ENCODE data around the gene CTCFL.

CTCFL gene

DNA sequence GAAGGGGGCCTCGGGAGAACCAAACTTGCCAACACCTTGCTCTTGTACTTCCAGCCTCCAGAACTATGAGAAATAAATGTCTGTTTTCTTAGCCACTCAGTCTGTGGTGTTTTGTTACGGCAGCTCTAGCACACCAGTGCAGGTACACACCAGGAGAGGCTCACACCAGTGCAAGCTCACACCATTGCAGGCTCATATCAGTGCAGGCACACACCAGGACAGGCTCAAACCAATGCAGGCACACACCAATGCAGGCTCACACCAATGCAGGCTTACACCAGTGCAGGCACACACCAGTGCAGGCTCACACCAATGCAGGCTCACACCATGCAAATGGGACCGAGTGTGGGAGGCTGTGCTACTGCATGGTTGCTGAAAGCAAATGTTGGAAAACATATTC, 4.9 kb upstream of the CTCFL start:
- H3K9me3 ChIP-seq (replicated peaks in 1 of 2; ENCODE audit: control insufficient read depth in 2 of 2, insufficient read depth in 1 of 2, low read depth in 1 of 2, low read length in 2 of 2): peaks cover 0 to 3% of the 10 kb centered on the region in 2 donors
- no peaks in the 10 kb centered on the region for H3K79me1 ChIP-seq (ENCODE audit: low read depth, low read length)
- no peak overlapping the region for H3K14ac ChIP-seq (ENCODE audit: low read length)
- no peak overlapping the region for H4K8ac ChIP-seq (ENCODE audit: low read depth, low read length)
- H3K23ac ChIP-seq (ENCODE audit: low read depth, low read length, poor library complexity): peak overlapping the region; percentile 32
- H3K27ac ChIP-seq (replicated peaks; ENCODE audit: low read length): no peak overlapping the region
- H2BK120ac ChIP-seq (ENCODE audit: low read depth, low read length): no peak overlapping the region
- peaks cover 0 to 11% (median 0%) of the 10 kb centered on the region in 3 experiments for H3K27me3 ChIP-seq (ENCODE audit: control insufficient read depth in 3 of 3, insufficient read depth in 3 of 3, low read depth in 1 of 3, low read length in 3 of 3)
- no peak for DNase-seq (ENCODE audit: low spot score)
- no peak overlapping the region for H3K4ac ChIP-seq (ENCODE audit: low read length)
- no peak overlapping the region for H2BK15ac ChIP-seq (ENCODE audit: low read length)
- no peak overlapping the region for H3K18ac ChIP-seq (ENCODE audit: low read length)
- no peak overlapping the region for H2BK5ac ChIP-seq (ENCODE audit: low read length)
- WGBS, 2 donors (ENCODE audit: extremely low coverage in 2 of 2, insufficient read length in 2 of 2, insufficient replicate concordance in 1 of 2): no CpG with 5 or more reads among the region's 3 CpGs
- H2BK12ac ChIP-seq (ENCODE audit: low read length): no peak overlapping the region
- H3K4me3 ChIP-seq (ENCODE audit: low read length in 2 of 2): peak overlapping the region in 1 of 2 donors; percentile 34
- no peak overlapping the region for H2AK5ac ChIP-seq (ENCODE audit: low read depth, low read length)
- peaks cover 0 to 2% of the 10 kb centered on the region in 2 donors for H3K4me1 ChIP-seq (ENCODE audit: control insufficient read depth in 2 of 2, insufficient read depth in 1 of 2, low read depth in 1 of 2, low read length in 2 of 2)
- H2AFZ ChIP-seq (ENCODE audit: low read length): no peak overlapping the region
- no peak overlapping the region for H3K9ac ChIP-seq (ENCODE audit: low read depth, low read length, poor library complexity)
- H3K36me3 ChIP-seq (replicated peaks in 1 of 2; ENCODE audit: control insufficient read depth in 2 of 2, insufficient read depth in 2 of 2, low read length in 2 of 2): no peaks in the 10 kb centered on the region
- H4K91ac ChIP-seq (ENCODE audit: low read depth, low read length, poor library complexity): no peak overlapping the region
- no peak overlapping the region for H3K4me2 ChIP-seq (ENCODE audit: insufficient read depth, low read length, poor library complexity, severe bottlenecking)

GRCh38 chr20:57529160-57529585, 4.2 kb upstream of the CTCFL start:
- no peak overlapping the region for H2BK12ac ChIP-seq (ENCODE audit: low read length)
- H4K91ac ChIP-seq (ENCODE audit: low read depth, low read length, poor library complexity): no peak overlapping the region
- peaks cover 2% of the 10 kb centered on the region for H3K79me1 ChIP-seq (ENCODE audit: low read depth, low read length)
- no CpG with 5 or more reads among the region's 8 CpGs for WGBS, 2 donors (ENCODE audit: extremely low coverage in 2 of 2, insufficient read length in 2 of 2, insufficient replicate concordance in 1 of 2)
- peaks cover 0 to 11% (median 0%) of the 10 kb centered on the region in 3 experiments for H3K27me3 ChIP-seq (ENCODE audit: control insufficient read depth in 3 of 3, insufficient read depth in 3 of 3, low read depth in 1 of 3, low read length in 3 of 3)
- H2AK5ac ChIP-seq (ENCODE audit: low read depth, low read length): no peak overlapping the region
- no peak overlapping the region for H3K4ac ChIP-seq (ENCODE audit: low read length)
- peaks cover 0 to 2% of the 10 kb centered on the region in 2 donors for H3K4me1 ChIP-seq (ENCODE audit: control insufficient read depth in 2 of 2, insufficient read depth in 1 of 2, low read depth in 1 of 2, low read length in 2 of 2)
- H3K36me3 ChIP-seq (replicated peaks in 1 of 2; ENCODE audit: control insufficient read depth in 2 of 2, insufficient read depth in 2 of 2, low read length in 2 of 2): no peaks in the 10 kb centered on the region
- H3K23ac ChIP-seq (ENCODE audit: low read depth, low read length, poor library complexity): no peak overlapping the region
- no peak overlapping the region for H2AFZ ChIP-seq (ENCODE audit: low read length)
- H2BK120ac ChIP-seq (ENCODE audit: low read depth, low read length): no peak overlapping the region
- H3K27ac ChIP-seq (replicated peaks; ENCODE audit: low read length): no peak overlapping the region
- peaks cover 0 to 3% of the 10 kb centered on the region in 2 donors for H3K9me3 ChIP-seq (replicated peaks in 1 of 2; ENCODE audit: control insufficient read depth in 2 of 2, insufficient read depth in 1 of 2, low read depth in 1 of 2, low read length in 2 of 2)
- no peak for DNase-seq (ENCODE audit: low spot score)
- no peak overlapping the region for H3K4me2 ChIP-seq (ENCODE audit: insufficient read depth, low read length, poor library complexity, severe bottlenecking)
- H3K14ac ChIP-seq (ENCODE audit: low read length): no peak overlapping the region
- no peak overlapping the region for H2BK5ac ChIP-seq (ENCODE audit: low read length)
- no peak overlapping the region for H3K9ac ChIP-seq (ENCODE audit: low read depth, low read length, poor library complexity)
- H4K8ac ChIP-seq (ENCODE audit: low read depth, low read length): no peak overlapping the region
- no peak overlapping the region for H2BK15ac ChIP-seq (ENCODE audit: low read length)
- H3K18ac ChIP-seq (ENCODE audit: low read length): no peak overlapping the region
- no peak overlapping the region for H3K4me3 ChIP-seq (ENCODE audit: low read length in 2 of 2)

DNA sequence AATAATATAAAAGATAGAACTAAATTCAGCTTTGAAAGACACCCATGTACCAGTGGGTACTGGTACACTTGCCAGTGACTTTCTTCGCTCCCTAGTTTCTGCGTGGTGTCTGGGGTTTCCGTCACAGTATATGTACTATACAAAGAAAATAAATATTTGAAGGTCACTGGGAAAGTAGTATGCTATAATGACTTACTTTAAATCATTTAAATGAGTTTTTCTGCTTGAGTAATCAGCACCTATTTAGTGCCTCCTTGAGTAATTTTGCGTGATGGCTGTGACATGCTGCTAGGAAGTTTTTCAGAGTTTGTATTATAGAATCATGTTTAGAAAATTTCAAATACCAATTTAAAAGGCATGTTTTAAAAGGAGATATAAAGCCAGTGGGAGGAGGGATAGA, 3.2 kb upstream of the CTCFL start:
- H2BK5ac ChIP-seq (ENCODE audit: low read length): no peak overlapping the region
- no peak overlapping the region for H2AFZ ChIP-seq (ENCODE audit: low read length)
- no peak overlapping the region for H3K9ac ChIP-seq (ENCODE audit: low read depth, low read length, poor library complexity)
- no peak overlapping the region for H3K14ac ChIP-seq (ENCODE audit: low read length)
- no peak overlapping the region for H2BK12ac ChIP-seq (ENCODE audit: low read length)
- no peak for DNase-seq (ENCODE audit: low spot score)
- no peak overlapping the region for H2AK5ac ChIP-seq (ENCODE audit: low read depth, low read length)
- no peak overlapping the region for H2BK120ac ChIP-seq (ENCODE audit: low read depth, low read length)
- H3K4me3 ChIP-seq (ENCODE audit: low read length in 2 of 2): no peak overlapping the region
- H3K4me2 ChIP-seq (ENCODE audit: insufficient read depth, low read length, poor library complexity, severe bottlenecking): no peak overlapping the region
- no CpG with 5 or more reads among the region's 4 CpGs for WGBS, 2 donors (ENCODE audit: extremely low coverage in 2 of 2, insufficient read length in 2 of 2, insufficient replicate concordance in 1 of 2)
- no peak overlapping the region for H3K18ac ChIP-seq (ENCODE audit: low read length)
- no peaks in the 10 kb centered on the region for H3K9me3 ChIP-seq (replicated peaks in 1 of 2; ENCODE audit: control insufficient read depth in 2 of 2, insufficient read depth in 1 of 2, low read depth in 1 of 2, low read length in 2 of 2)
- peaks cover 0 to 2% of the 10 kb centered on the region in 2 donors for H3K4me1 ChIP-seq (ENCODE audit: control insufficient read depth in 2 of 2, insufficient read depth in 1 of 2, low read depth in 1 of 2, low read length in 2 of 2)
- peaks cover 2% of the 10 kb centered on the region for H3K79me1 ChIP-seq (ENCODE audit: low read depth, low read length)
- no peak overlapping the region for H3K4ac ChIP-seq (ENCODE audit: low read length)
- no peak overlapping the region for H4K91ac ChIP-seq (ENCODE audit: low read depth, low read length, poor library complexity)
- H3K27me3 ChIP-seq (ENCODE audit: control insufficient read depth in 3 of 3, insufficient read depth in 3 of 3, low read depth in 1 of 3, low read length in 3 of 3): peaks cover 0 to 11% (median 0%) of the 10 kb centered on the region in 3 experiments
- no peak overlapping the region for H3K23ac ChIP-seq (ENCODE audit: low read depth, low read length, poor library complexity)
- H3K36me3 ChIP-seq (replicated peaks in 1 of 2; ENCODE audit: control insufficient read depth in 2 of 2, insufficient read depth in 2 of 2, low read length in 2 of 2): no peaks in the 10 kb centered on the region
- H4K8ac ChIP-seq (ENCODE audit: low read depth, low read length): no peak overlapping the region
- no peak overlapping the region for H3K27ac ChIP-seq (replicated peaks; ENCODE audit: low read length)
- no peak overlapping the region for H2BK15ac ChIP-seq (ENCODE audit: low read length)

GRCh38 chr20:57527728-57528127, 2.8 kb upstream of the CTCFL start:
- no peaks in the 10 kb centered on the region for H3K9me3 ChIP-seq (replicated peaks in 1 of 2; ENCODE audit: control insufficient read depth in 2 of 2, insufficient read depth in 1 of 2, low read depth in 1 of 2, low read length in 2 of 2)
- H2BK5ac ChIP-seq (ENCODE audit: low read length): no peak overlapping the region
- H3K79me1 ChIP-seq (ENCODE audit: low read depth, low read length): peaks cover 2% of the 10 kb centered on the region
- no peak overlapping the region for H2AK5ac ChIP-seq (ENCODE audit: low read depth, low read length)
- no peak overlapping the region for H3K4ac ChIP-seq (ENCODE audit: low read length)
- no peak overlapping the region for H4K8ac ChIP-seq (ENCODE audit: low read depth, low read length)
- H3K27me3 ChIP-seq (ENCODE audit: control insufficient read depth in 3 of 3, insufficient read depth in 3 of 3, low read depth in 1 of 3, low read length in 3 of 3): peaks cover 0 to 15% (median 0%) of the 10 kb centered on the region in 3 experiments
- H2BK120ac ChIP-seq (ENCODE audit: low read depth, low read length): no peak overlapping the region
- no peaks in the 10 kb centered on the region for H3K36me3 ChIP-seq (replicated peaks in 1 of 2; ENCODE audit: control insufficient read depth in 2 of 2, insufficient read depth in 2 of 2, low read length in 2 of 2)
- no peak overlapping the region for H2AFZ ChIP-seq (ENCODE audit: low read length)
- WGBS, 2 donors (ENCODE audit: extremely low coverage in 2 of 2, insufficient read length in 2 of 2, insufficient replicate concordance in 1 of 2): no CpG with 5 or more reads among the region's 6 CpGs
- H4K91ac ChIP-seq (ENCODE audit: low read depth, low read length, poor library complexity): no peak overlapping the region
- no peak overlapping the region for H2BK15ac ChIP-seq (ENCODE audit: low read length)
- H3K9ac ChIP-seq (ENCODE audit: low read depth, low read length, poor library complexity): no peak overlapping the region
- peaks cover 0 to 2% of the 10 kb centered on the region in 2 donors for H3K4me1 ChIP-seq (ENCODE audit: control insufficient read depth in 2 of 2, insufficient read depth in 1 of 2, low read depth in 1 of 2, low read length in 2 of 2)
- H3K18ac ChIP-seq (ENCODE audit: low read length): no peak overlapping the region
- no peak overlapping the region for H3K27ac ChIP-seq (replicated peaks; ENCODE audit: low read length)
- no peak overlapping the region for H3K4me2 ChIP-seq (ENCODE audit: insufficient read depth, low read length, poor library complexity, severe bottlenecking)
- no peak overlapping the region for H2BK12ac ChIP-seq (ENCODE audit: low read length)
- no peak overlapping the region for H3K14ac ChIP-seq (ENCODE audit: low read length)
- H3K4me3 ChIP-seq (ENCODE audit: low read length in 2 of 2): no peak overlapping the region
- H3K23ac ChIP-seq (ENCODE audit: low read depth, low read length, poor library complexity): no peak overlapping the region
- DNase-seq (ENCODE audit: low spot score): no peak
